ENCODE data around the gene WDR59.

The WDR59 gene

GRCh38 chr16:75021410-75021809 lies 36.5 kb upstream of the WDR59 start:
- CTCF ChIA-PET, result no interaction called here
- H3K9me3 ChIP-seq (ENCODE audit: control insufficient read depth, insufficient read depth, low read depth, low read length), result no peaks in the 10 kb centered on the region
- H3K36me3 ChIP-seq (ENCODE audit: control insufficient read depth in 2 of 2, insufficient read depth in 1 of 2, low read length in 2 of 2), result peaks cover 0 to 4% of the 10 kb centered on the region in 2 experiments; a peak in 2 of 3 replicates
- H3K4me1 ChIP-seq (ENCODE audit: control insufficient read depth, insufficient read depth, low read length), result 0 out of 2 replicates have a peak, but pooled peaks cover 4% of the 10 kb centered on the region
- no peak overlapping the region for H3K4me3 ChIP-seq (ENCODE audit: low read depth, low read length)
- TF ChIP-seq ZNF555 (tag by site-specific recombination; conservative IDR thresholded peaks at IDR 0.05) (no peak), SETDB1 (IDR thresholded peaks at IDR 0.05; ENCODE audit: insufficient read length, low read length) (peak; percentile 76)
- no peak overlapping the region for H3K27ac ChIP-seq (ENCODE audit: extremely low read depth, low read depth, low read length)
- POLR2A ChIA-PET, result no interaction called here

- ChIA-PET POLR2A (interaction anchor here (0.6 kb wide), 1 partner anchor 9 kb away, joined by 6 read pairs; no protein-coding TSS in a partner anchor), CTCF (no interaction called here)
- Histone ChIP-seq H3K27ac (ENCODE audit: extremely low read depth, low read depth, low read length) (no peak overlapping the region), H3K36me3 (ENCODE audit: control insufficient read depth in 2 of 2, insufficient read depth in 1 of 2, low read length in 2 of 2) (peaks cover 0 to 4% of the 10 kb centered on the region in 2 experiments; a peak in 2 of 3 replicates), H3K4me3 (ENCODE audit: low read depth, low read length) (no peak overlapping the region), H3K9me3 (ENCODE audit: control insufficient read depth, insufficient read depth, low read depth, low read length) (no peaks in the 10 kb centered on the region), H3K4me1 (ENCODE audit: control insufficient read depth, insufficient read depth, low read length) (no peaks in the 10 kb centered on the region)
- TF ChIP-seq ZNF433 (tag by site-specific recombination; IDR thresholded peaks at IDR 0.05; ENCODE audit: low read depth), result no peak
- no peak for TF ChIP-seq ZSCAN23 (tag by site-specific recombination; IDR thresholded peaks at IDR 0.05)
- TF ChIP-seq ZNF664 (tag by site-specific recombination; IDR thresholded peaks at IDR 0.05), result no peak
- no peak for TF ChIP-seq ZNF280D (tag by site-specific recombination; IDR thresholded peaks at IDR 0.05)
- no peak for TF ChIP-seq ZNF175 (tag by site-specific recombination; IDR thresholded peaks at IDR 0.05)
- TF ChIP-seq ZSCAN18 (tag by site-specific recombination; IDR thresholded peaks at IDR 0.05), result no peak
- no peak for TF ChIP-seq ZNF148 (tag by site-specific recombination; IDR thresholded peaks at IDR 0.05; ENCODE audit: borderline replicate concordance)
- no peak for TF ChIP-seq ZNF132 (tag by site-specific recombination; IDR thresholded peaks at IDR 0.05; ENCODE audit: borderline replicate concordance)
- no peak for TF ChIP-seq ZFP3 (tag by site-specific recombination; IDR thresholded peaks at IDR 0.05; ENCODE audit: low read depth)
- TF ChIP-seq ZNF223 (tag by site-specific recombination; IDR thresholded peaks at IDR 0.05), result no peak
- no peak for TF ChIP-seq ZBTB26 (tag by site-specific recombination; optimal IDR thresholded peaks at IDR 0.05)
- TF ChIP-seq ZNF747 (tag by site-specific recombination; IDR thresholded peaks at IDR 0.05), result no peak
- no peak for TF ChIP-seq ZBTB21 (tag by site-specific recombination; IDR thresholded peaks at IDR 0.05)
- no peak for TF ChIP-seq MZF1 (tag by site-specific recombination; IDR thresholded peaks at IDR 0.05; ENCODE audit: borderline replicate concordance)
These were observed 34.7 kb upstream of the WDR59 start for GRCh38 chr16:75019586-75019985.

Data from HEK293 (cell line).